ENCODE data around the gene AHRR.

DNA sequence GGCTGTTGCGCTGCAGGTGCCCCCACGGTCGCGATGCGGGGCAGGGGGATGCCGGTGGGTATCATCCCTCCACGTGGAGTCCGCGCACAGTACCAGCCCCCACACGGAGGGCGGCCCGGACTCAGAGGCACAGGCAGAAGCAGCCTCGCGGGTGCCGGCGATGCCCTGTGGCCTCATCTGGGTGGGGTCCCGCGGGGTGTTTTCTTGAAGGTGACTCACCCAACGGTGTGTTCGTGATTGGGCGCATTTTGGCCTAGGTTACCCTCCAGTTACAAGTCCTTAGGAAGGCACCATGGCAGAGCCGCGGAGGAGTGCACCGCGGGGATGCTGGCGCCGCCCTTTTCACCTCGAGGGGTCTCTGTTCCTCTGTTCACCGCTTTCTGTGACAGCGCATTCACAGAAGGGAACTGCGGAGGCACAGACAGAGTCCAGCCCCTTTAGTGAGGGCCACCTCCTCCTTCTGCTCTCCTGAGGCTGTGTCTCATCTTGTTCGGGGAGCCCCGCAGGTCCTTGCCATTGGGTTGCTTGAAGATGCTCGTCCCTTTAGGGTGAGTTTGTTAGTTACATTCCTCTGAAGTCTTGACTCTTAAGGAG lies 99.9 kb downstream of the AHRR start:
- TF ChIP-seq, protein P1, sequence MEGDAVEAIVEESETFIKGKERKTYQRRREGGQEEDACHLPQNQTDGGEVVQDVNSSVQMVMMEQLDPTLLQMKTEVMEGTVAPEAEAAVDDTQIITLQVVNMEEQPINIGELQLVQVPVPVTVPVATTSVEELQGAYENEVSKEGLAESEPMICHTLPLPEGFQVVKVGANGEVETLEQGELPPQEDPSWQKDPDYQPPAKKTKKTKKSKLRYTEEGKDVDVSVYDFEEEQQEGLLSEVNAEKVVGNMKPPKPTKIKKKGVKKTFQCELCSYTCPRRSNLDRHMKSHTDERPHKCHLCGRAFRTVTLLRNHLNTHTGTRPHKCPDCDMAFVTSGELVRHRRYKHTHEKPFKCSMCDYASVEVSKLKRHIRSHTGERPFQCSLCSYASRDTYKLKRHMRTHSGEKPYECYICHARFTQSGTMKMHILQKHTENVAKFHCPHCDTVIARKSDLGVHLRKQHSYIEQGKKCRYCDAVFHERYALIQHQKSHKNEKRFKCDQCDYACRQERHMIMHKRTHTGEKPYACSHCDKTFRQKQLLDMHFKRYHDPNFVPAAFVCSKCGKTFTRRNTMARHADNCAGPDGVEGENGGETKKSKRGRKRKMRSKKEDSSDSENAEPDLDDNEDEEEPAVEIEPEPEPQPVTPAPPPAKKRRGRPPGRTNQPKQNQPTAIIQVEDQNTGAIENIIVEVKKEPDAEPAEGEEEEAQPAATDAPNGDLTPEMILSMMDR (IDR thresholded peaks at IDR 0.05): no peak
- no peak for TF ChIP-seq POLR2A (IDR thresholded peaks at IDR 0.05)
